ENCODE measurements around the gene SETD2.

The SETD2 gene

DNA sequence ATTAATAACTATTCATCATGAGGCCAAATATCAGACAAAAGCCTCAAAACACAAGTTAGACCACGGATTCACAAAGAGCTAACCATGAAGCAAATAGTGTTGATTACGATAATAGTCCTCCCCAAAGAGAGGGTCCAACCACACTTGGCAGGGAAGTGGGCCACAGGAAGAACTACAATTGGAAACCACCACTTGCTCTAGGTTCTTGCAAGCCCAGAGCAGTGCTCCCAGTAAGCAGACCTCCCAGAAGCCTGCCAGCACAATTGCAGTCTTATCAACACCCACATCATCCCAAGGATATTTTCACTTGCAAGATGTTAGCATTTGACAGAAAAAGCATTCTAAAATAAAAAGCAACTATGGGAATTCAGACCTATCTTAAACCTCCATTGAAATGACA is 11.3 kb downstream of the SETD2 start:
- H3K9ac ChIP-seq (ENCODE audit: low read depth, low read length): no peak overlapping the region
- H3K4me3 ChIP-seq (ENCODE audit: low read depth in 1 of 2, low read length in 2 of 2): no peak overlapping the region
- TF ChIP-seq EZH2 (IDR thresholded peaks at IDR 0.05; ENCODE audit: borderline replicate concordance, low read depth, low read length, severe bottlenecking): no peak
- TF ChIP-seq, protein P1, sequence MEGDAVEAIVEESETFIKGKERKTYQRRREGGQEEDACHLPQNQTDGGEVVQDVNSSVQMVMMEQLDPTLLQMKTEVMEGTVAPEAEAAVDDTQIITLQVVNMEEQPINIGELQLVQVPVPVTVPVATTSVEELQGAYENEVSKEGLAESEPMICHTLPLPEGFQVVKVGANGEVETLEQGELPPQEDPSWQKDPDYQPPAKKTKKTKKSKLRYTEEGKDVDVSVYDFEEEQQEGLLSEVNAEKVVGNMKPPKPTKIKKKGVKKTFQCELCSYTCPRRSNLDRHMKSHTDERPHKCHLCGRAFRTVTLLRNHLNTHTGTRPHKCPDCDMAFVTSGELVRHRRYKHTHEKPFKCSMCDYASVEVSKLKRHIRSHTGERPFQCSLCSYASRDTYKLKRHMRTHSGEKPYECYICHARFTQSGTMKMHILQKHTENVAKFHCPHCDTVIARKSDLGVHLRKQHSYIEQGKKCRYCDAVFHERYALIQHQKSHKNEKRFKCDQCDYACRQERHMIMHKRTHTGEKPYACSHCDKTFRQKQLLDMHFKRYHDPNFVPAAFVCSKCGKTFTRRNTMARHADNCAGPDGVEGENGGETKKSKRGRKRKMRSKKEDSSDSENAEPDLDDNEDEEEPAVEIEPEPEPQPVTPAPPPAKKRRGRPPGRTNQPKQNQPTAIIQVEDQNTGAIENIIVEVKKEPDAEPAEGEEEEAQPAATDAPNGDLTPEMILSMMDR (IDR thresholded peaks at IDR 0.05; ENCODE audit: borderline replicate concordance, extremely low read depth, low read length, poor library complexity, severe bottlenecking): no peak
- peaks cover 10% of the 10 kb centered on the region for H3K4me1 ChIP-seq (ENCODE audit: insufficient read depth, low read length)
- ATAC-seq (ENCODE audit: insufficient read depth, low read depth) (peak; percentile 58; the same call in 2 of the 3 replicates), DNase-seq (no peak)
- no peak overlapping the region for H2AFZ ChIP-seq (ENCODE audit: low read depth, low read length)
- H4K20me1 ChIP-seq (ENCODE audit: insufficient read depth, low read length): peaks cover 86% of the 10 kb centered on the region
- no peaks in the 10 kb centered on the region for H3K36me3 ChIP-seq (ENCODE audit: insufficient read depth, low read length)
- no peaks in the 10 kb centered on the region for H3K9me3 ChIP-seq (ENCODE audit: insufficient read depth, low read length, severe bottlenecking)
- H3K27me3 ChIP-seq (ENCODE audit: insufficient read depth, low read length, poor library complexity): no peaks in the 10 kb centered on the region
- H3K27ac ChIP-seq (ENCODE audit: low read length): peak overlapping the region; percentile 45; the same call in 1 of the 2 replicates
- no peak overlapping the region for H3K4me2 ChIP-seq (ENCODE audit: insufficient read depth, low read length)
- peaks cover 98% of the 10 kb centered on the region for H3K79me2 ChIP-seq (ENCODE audit: insufficient read depth, low read length)

DNA sequence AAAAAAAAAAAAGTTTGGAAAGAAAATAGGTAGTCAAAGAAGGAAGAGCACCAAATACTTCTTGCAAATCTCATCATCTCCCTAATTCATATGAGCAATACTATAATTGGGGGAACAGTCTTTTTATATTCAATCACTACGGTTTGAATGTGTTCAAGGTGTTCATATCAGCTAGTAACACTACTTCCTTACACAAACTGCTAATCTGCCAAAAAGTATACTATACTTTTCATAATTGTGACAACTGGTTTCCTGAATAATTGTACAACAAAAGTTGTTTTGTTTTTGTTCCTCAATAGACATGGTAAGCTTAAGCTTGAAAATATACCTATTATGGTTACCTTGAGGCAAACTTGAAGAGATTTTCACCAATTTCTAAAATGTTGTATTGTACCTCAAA is 12.1 kb downstream of the SETD2 start:
- Histone ChIP-seq H3K79me2 (ENCODE audit: insufficient read depth, low read length) (peaks cover 98% of the 10 kb centered on the region), H3K4me2 (ENCODE audit: insufficient read depth, low read length) (no peak overlapping the region), H3K4me3 (ENCODE audit: low read depth in 1 of 2, low read length in 2 of 2) (no peak overlapping the region), H3K9ac (ENCODE audit: low read depth, low read length) (no peak overlapping the region), H3K36me3 (ENCODE audit: insufficient read depth, low read length) (no peaks in the 10 kb centered on the region), H3K27ac (ENCODE audit: low read length) (no peak overlapping the region), H3K4me1 (ENCODE audit: insufficient read depth, low read length) (peaks cover 10% of the 10 kb centered on the region), H4K20me1 (ENCODE audit: insufficient read depth, low read length) (peaks cover 83% of the 10 kb centered on the region), H3K9me3 (ENCODE audit: insufficient read depth, low read length, severe bottlenecking) (no peaks in the 10 kb centered on the region), H3K27me3 (ENCODE audit: insufficient read depth, low read length, poor library complexity) (no peaks in the 10 kb centered on the region), H2AFZ (ENCODE audit: low read depth, low read length) (no peak overlapping the region)
- no peak for ATAC-seq (ENCODE audit: insufficient read depth, low read depth)
- no peak for DNase-seq
- TF ChIP-seq, protein P1 (IDR thresholded peaks at IDR 0.05; ENCODE audit: borderline replicate concordance, extremely low read depth, low read length, poor library complexity, severe bottlenecking): no peak
- TF ChIP-seq EZH2 (IDR thresholded peaks at IDR 0.05; ENCODE audit: borderline replicate concordance, low read depth, low read length, severe bottlenecking): no peak

DNA sequence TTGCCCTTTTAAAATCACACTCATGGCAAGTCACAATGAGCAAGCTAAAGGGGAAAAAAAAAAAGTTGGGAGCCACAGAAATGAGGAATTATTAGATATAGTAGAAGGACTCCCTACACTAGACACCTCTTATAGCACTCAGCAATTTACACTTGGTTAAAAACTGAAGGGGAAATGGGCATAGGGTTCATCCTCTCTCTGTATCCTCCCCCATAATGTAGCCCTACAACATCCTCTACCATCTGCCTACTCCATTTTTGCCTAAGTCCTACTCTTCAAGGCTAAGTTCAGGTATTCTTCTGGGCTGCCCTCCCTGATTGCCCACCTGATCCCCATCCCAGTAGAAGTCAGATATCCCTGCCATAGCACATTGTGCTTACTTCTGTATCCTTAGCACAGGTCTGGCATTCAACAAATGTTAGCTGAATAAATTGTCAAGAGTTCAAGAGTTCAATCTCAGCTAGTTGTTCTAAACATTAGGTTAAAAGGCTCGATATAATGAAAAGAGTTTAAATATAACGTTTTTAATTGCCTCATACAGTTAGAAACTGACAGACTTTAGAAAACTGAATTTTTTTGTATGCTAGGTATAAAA is 14.5 kb downstream of the SETD2 start:
- Histone ChIP-seq H3K27ac (ENCODE audit: low read length) (no peak overlapping the region), H3K4me1 (ENCODE audit: insufficient read depth, low read length) (peaks cover 10% of the 10 kb centered on the region), H3K4me2 (ENCODE audit: insufficient read depth, low read length) (no peak overlapping the region)

More for the DNA sequence above, 14.5 kb downstream of the SETD2 start:
- Histone ChIP-seq H3K4me3 (ENCODE audit: low read depth in 1 of 2, low read length in 2 of 2) (no peak overlapping the region), H3K27me3 (ENCODE audit: insufficient read depth, low read length, poor library complexity) (no peaks in the 10 kb centered on the region), H3K36me3 (ENCODE audit: insufficient read depth, low read length) (no peaks in the 10 kb centered on the region), H3K9ac (ENCODE audit: low read depth, low read length) (no peak overlapping the region), H4K20me1 (ENCODE audit: insufficient read depth, low read length) (peaks cover 82% of the 10 kb centered on the region), H2AFZ (ENCODE audit: low read depth, low read length) (no peak overlapping the region), H3K79me2 (ENCODE audit: insufficient read depth, low read length) (peaks cover 99% of the 10 kb centered on the region), H3K9me3 (ENCODE audit: insufficient read depth, low read length, severe bottlenecking) (no peaks in the 10 kb centered on the region)
- ATAC-seq (ENCODE audit: insufficient read depth, low read depth): 0 out of 3 replicates have a peak, but pooled peaks have one; percentile 48
- TF ChIP-seq, protein P1 (IDR thresholded peaks at IDR 0.05; ENCODE audit: borderline replicate concordance, extremely low read depth, low read length, poor library complexity, severe bottlenecking): no peak
- no peak for TF ChIP-seq EZH2 (IDR thresholded peaks at IDR 0.05; ENCODE audit: borderline replicate concordance, low read depth, low read length, severe bottlenecking)
- no peak for DNase-seq

Measured in DND-41 (cell line).